WTC11 (cell line): Measurements from ENCODE around the gene MED12L. TPM values are rescaled to one million over a fixed set of nuclear protein-coding genes. Genes with fewer than 3 reads are reported as not detected.

Experiments used
- ATAC-seq: fragments of 200-7000 bp; cut with Tn5 transposase; 2 replicates; pipeline ENCODE4 v1.10.0; 2021; ENCODE audit warnings: mild to moderate bottlenecking, moderate library complexity
- CTCF ChIA-PET: fragments of 300-600 bp; sonication (Branson Sonifier 250); formaldehyde crosslinking; loops from one replicate; lab custom pipeline; 2021; ENCODE audit warnings: antibody characterized with exemption; lab: Charles Lee
- POLR2A ChIA-PET: fragments of 350-600 bp; sonication (Branson Sonifier 250); formaldehyde crosslinking; loops from one replicate; lab custom pipeline; 2021; ENCODE audit warnings: antibody characterized with exemption; lab: Charles Lee
- DNase-seq: peaks from one replicate; pipeline ENCODE4 v3.0.0; 2021; ENCODE audit warnings: low spot score
- H3K27ac Mint-ChIP-seq: 2 replicates; pipeline ENCODE4 v1.8.0; 2021; ENCODE audit warnings: mixed read lengths
- H3K27me3 Mint-ChIP-seq: 2 replicates; pipeline ENCODE4 v1.8.0; 2021; ENCODE audit warnings: low read depth, mild to moderate bottlenecking, moderate library complexity, mixed read lengths
- H3K36me3 Mint-ChIP-seq: 2 replicates; pipeline ENCODE4 v1.8.0; 2021; ENCODE audit warnings: mixed read lengths
- H3K4me1 Mint-ChIP-seq: 2 replicates; pipeline ENCODE4 v1.8.0; 2022; ENCODE audit warnings: mixed read lengths
- H3K4me3 Mint-ChIP-seq: 2 replicates; pipeline ENCODE4 v1.8.0; 2021; ENCODE audit warnings: mild to moderate bottlenecking, moderate library complexity, mixed read lengths
- H3K9me3 Mint-ChIP-seq: 2 replicates; pipeline ENCODE4 v1.8.0; 2021; ENCODE audit warnings: mixed read lengths
- FOXK1 ChIP-seq: sonication (generic); formaldehyde crosslinking; IDR thresholded peaks from 2 replicates; pipeline ENCODE4 v1.8.0; 2022; ENCODE audit warnings: mild to moderate bottlenecking, moderate library complexity, missing genetic modification reagents
- GABPB1 ChIP-seq: sonication (generic); formaldehyde crosslinking; IDR thresholded peaks from 2 replicates; pipeline ENCODE4 v1.8.1; 2023; ENCODE audit warnings: mild to moderate bottlenecking, missing genetic modification reagents
- GRHL2 ChIP-seq: fragments of 250-450 bp; sonication (Bioruptor Pico); IDR thresholded peaks from 2 replicates; pipeline ENCODE4 v1.8.0; 2022; ENCODE audit warnings: mild to moderate bottlenecking, moderate library complexity; ENCODE audit not compliant: insufficient replicate concordance, severe bottlenecking
- HMGA2 ChIP-seq: fragments of 250-450 bp; sonication (Bioruptor Pico); IDR thresholded peaks from 2 replicates; pipeline ENCODE4 v1.4.0; 2021; ENCODE audit warnings: mild to moderate bottlenecking, moderate library complexity
- MYBL2 ChIP-seq: sonication (generic); formaldehyde crosslinking; IDR thresholded peaks from 2 replicates; pipeline ENCODE4 v1.8.1; 2023; ENCODE audit warnings: mild to moderate bottlenecking, moderate library complexity, missing genetic modification reagents
- RELA ChIP-seq: sonication (generic); formaldehyde crosslinking; IDR thresholded peaks from 2 replicates; pipeline ENCODE4 v1.8.1; 2022; ENCODE audit warnings: missing genetic modification reagents, mild to moderate bottlenecking, borderline replicate concordance
- SOX15 ChIP-seq: fragments of 250-450 bp; sonication (Bioruptor Pico); IDR thresholded peaks from 2 replicates; pipeline ENCODE4 v1.9.0; 2021; ENCODE audit warnings: mild to moderate bottlenecking
- SP1 ChIP-seq: sonication (generic); formaldehyde crosslinking; conservative IDR thresholded peaks from 2 replicates; pipeline ENCODE4 v1.8.1; 2022; ENCODE audit warnings: missing genetic modification reagents
- ZMAT4 ChIP-seq: fragments of 250-450 bp; sonication (Bioruptor Pico); IDR thresholded peaks from 2 replicates; pipeline ENCODE4 v1.9.0; 2021; ENCODE audit warnings: mild to moderate bottlenecking
- ZNF121 ChIP-seq: sonication (generic); formaldehyde crosslinking; IDR thresholded peaks from 2 replicates; pipeline ENCODE4 v1.8.0; 2023; ENCODE audit warnings: missing genetic modification reagents
- ZNF232 ChIP-seq: sonication (generic); formaldehyde crosslinking; IDR thresholded peaks from 2 replicates; pipeline ENCODE4 v1.8.0; 2022; ENCODE audit warnings: mild to moderate bottlenecking, missing genetic modification reagents
- ZNF263 ChIP-seq: sonication (generic); formaldehyde crosslinking; IDR thresholded peaks from 2 replicates; pipeline ENCODE4 v1.8.1; 2022; ENCODE audit warnings: low read depth, mild to moderate bottlenecking, moderate library complexity, missing genetic modification reagents
- ZNF512 ChIP-seq: sonication (generic); formaldehyde crosslinking; IDR thresholded peaks from 2 replicates; pipeline ENCODE4 v1.8.1; 2022; ENCODE audit warnings: missing genetic modification reagents, borderline replicate concordance
- total RNA-seq: library from RNA; stranded (reverse); gene quantifications from 3 replicates; pipeline ENCODE4 v1.2.3, GENCODE V29; 2021
- TF ChIP-seq, protein P1 (sequence below): sonication (generic); formaldehyde crosslinking; IDR thresholded peaks from 2 replicates; pipeline ENCODE4 v1.8.0; 2022; ENCODE audit warnings: mild to moderate bottlenecking, missing genetic modification reagents
- TF ChIP-seq, protein P2 (sequence below): sonication (generic); formaldehyde crosslinking; conservative IDR thresholded peaks from 2 replicates; pipeline ENCODE4 v1.8.1; 2023; ENCODE audit warnings: mild to moderate bottlenecking, low read depth, missing genetic modification reagents, moderate library complexity
- TF ChIP-seq, protein P3 (sequence below): fragments of 250-450 bp; sonication (Bioruptor Pico); IDR thresholded peaks from 2 replicates; pipeline ENCODE4 v2.1.2; 2022; ENCODE audit warnings: mild to moderate bottlenecking, moderate library complexity
- TF ChIP-seq, protein P4 (sequence below): sonication (generic); formaldehyde crosslinking; IDR thresholded peaks from 2 replicates; pipeline ENCODE4 v1.8.1; 2023; ENCODE audit warnings: mild to moderate bottlenecking, missing genetic modification reagents

The MED12L gene
- total RNA-seq, 1 experiment from 2014 or later: 27.4 TPM

GRCh38 chr3:151178208-151178845 lies 92.9 kb downstream of the MED12L start:
- H3K36me3 Mint-ChIP-seq: peaks cover 3% of the 10 kb centered on the region; the same call in 1 of the 2 replicates

GRCh38 chr3:151182349-151183079 lies 97.0 kb downstream of the MED12L start:
- ATAC-seq (peak; percentile 48), DNase-seq (no peak)
- TF ChIP-seq, protein P1, sequence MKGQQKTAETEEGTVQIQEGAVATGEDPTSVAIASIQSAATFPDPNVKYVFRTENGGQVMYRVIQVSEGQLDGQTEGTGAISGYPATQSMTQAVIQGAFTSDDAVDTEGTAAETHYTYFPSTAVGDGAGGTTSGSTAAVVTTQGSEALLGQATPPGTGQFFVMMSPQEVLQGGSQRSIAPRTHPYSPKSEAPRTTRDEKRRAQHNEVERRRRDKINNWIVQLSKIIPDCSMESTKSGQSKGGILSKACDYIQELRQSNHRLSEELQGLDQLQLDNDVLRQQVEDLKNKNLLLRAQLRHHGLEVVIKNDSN (CRISPR knock-in tag): no peak
- TF ChIP-seq, protein P2, sequence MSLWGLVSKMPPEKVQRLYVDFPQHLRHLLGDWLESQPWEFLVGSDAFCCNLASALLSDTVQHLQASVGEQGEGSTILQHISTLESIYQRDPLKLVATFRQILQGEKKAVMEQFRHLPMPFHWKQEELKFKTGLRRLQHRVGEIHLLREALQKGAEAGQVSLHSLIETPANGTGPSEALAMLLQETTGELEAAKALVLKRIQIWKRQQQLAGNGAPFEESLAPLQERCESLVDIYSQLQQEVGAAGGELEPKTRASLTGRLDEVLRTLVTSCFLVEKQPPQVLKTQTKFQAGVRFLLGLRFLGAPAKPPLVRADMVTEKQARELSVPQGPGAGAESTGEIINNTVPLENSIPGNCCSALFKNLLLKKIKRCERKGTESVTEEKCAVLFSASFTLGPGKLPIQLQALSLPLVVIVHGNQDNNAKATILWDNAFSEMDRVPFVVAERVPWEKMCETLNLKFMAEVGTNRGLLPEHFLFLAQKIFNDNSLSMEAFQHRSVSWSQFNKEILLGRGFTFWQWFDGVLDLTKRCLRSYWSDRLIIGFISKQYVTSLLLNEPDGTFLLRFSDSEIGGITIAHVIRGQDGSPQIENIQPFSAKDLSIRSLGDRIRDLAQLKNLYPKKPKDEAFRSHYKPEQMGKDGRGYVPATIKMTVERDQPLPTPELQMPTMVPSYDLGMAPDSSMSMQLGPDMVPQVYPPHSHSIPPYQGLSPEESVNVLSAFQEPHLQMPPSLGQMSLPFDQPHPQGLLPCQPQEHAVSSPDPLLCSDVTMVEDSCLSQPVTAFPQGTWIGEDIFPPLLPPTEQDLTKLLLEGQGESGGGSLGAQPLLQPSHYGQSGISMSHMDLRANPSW (CRISPR knock-in tag): no peak
- no peak for TF ChIP-seq MYBL2 (CRISPR knock-in tag)
- no peak for TF ChIP-seq ZNF263 (CRISPR knock-in tag)
- no peak for TF ChIP-seq ZMAT4 (CRISPR knock-in tag)
- no peak for TF ChIP-seq ZNF121 (CRISPR knock-in tag)
- TF ChIP-seq ZNF232 (CRISPR knock-in tag): no peak
- no peak for TF ChIP-seq SOX15
- TF ChIP-seq FOXK1 (CRISPR knock-in tag): no peak
- TF ChIP-seq, protein P3, sequence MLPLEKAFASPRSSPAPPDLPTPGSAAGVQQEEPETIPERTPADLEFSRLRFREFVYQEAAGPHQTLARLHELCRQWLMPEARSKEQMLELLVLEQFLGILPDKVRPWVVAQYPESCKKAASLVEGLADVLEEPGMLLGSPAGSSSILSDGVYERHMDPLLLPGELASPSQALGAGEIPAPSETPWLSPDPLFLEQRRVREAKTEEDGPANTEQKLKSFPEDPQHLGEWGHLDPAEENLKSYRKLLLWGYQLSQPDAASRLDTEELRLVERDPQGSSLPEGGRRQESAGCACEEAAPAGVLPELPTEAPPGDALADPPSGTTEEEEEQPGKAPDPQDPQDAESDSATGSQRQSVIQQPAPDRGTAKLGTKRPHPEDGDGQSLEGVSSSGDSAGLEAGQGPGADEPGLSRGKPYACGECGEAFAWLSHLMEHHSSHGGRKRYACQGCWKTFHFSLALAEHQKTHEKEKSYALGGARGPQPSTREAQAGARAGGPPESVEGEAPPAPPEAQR (CRISPR knock-in tag): no peak
- no peak for TF ChIP-seq GRHL2 (CRISPR knock-in tag)
- TF ChIP-seq, protein P4, sequence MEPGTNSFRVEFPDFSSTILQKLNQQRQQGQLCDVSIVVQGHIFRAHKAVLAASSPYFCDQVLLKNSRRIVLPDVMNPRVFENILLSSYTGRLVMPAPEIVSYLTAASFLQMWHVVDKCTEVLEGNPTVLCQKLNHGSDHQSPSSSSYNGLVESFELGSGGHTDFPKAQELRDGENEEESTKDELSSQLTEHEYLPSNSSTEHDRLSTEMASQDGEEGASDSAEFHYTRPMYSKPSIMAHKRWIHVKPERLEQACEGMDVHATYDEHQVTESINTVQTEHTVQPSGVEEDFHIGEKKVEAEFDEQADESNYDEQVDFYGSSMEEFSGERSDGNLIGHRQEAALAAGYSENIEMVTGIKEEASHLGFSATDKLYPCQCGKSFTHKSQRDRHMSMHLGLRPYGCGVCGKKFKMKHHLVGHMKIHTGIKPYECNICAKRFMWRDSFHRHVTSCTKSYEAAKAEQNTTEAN: no peak
- no peak for TF ChIP-seq HMGA2 (CRISPR knock-in tag)
- no peak for TF ChIP-seq RELA (CRISPR knock-in tag)
- TF ChIP-seq SP1 (CRISPR knock-in tag): no peak
- Mint-ChIP-seq H3K9me3 (no peaks in the 10 kb centered on the region), H3K36me3 (no peaks in the 10 kb centered on the region), H3K4me1 (peaks cover 11% of the 10 kb centered on the region), H3K27me3 (no peaks in the 10 kb centered on the region), H3K27ac (peak overlapping the region; percentile 29), H3K4me3 (no peak overlapping the region)
- ChIA-PET POLR2A (no interaction called here), CTCF (interaction anchor here (1.0 to 1.4 kb wide), 4 partner anchors 14 to 130 kb away, joined by 3 to 4 read pairs (median 4); no protein-coding TSS in a partner anchor)

More at GRCh38 chr3:151178208-151178845, 92.9 kb downstream of the MED12L start:
- H3K4me1 Mint-ChIP-seq: peaks cover 8% of the 10 kb centered on the region
- peak; percentile 76 for ATAC-seq
- no peak for DNase-seq
- POLR2A ChIA-PET: interaction anchor here (0.7 to 1.4 kb wide), 3 partner anchors 30 to 665 kb away, joined by 3 read pairs; no protein-coding TSS in a partner anchor
- TF ChIP-seq GABPB1 (CRISPR knock-in tag): peak; percentile 52; the same call in 1 of the 2 replicates
- no peak for TF ChIP-seq ZNF263 (CRISPR knock-in tag)
- TF ChIP-seq ZNF512 (CRISPR knock-in tag): no peak
- TF ChIP-seq, protein P2 (CRISPR knock-in tag): no peak
- TF ChIP-seq, all 79 proteins: peak for 1
- Mint-ChIP-seq H3K4me3 (no peak overlapping the region), H3K27ac (no peak overlapping the region), H3K27me3 (no peaks in the 10 kb centered on the region), H3K9me3 (no peaks in the 10 kb centered on the region)
- CTCF ChIA-PET: interaction anchor here (0.6 to 1.4 kb wide), 4 partner anchors 8 to 1023 kb away, joined by 3 to 8 read pairs (median 4); no protein-coding TSS in a partner anchor
